ENCODE data around the gene KRTAP27-1.

Gene KRTAP27-1

GRCh38 chr21:30337276-30337744, at the start of gene KRTAP27-1:
TSS of gene KRTAP27-1 (minus strand) at chr21:30337694. CDS start at chr21:30337668, 26 bp downstream.
- no peaks in the 10 kb centered on the region for H3K79me2 ChIP-seq
- H3K9ac ChIP-seq = no peak within 1 kb of the TSS
- H2AFZ ChIP-seq = no peak within 1 kb of the TSS
- H3K4me2 ChIP-seq (ENCODE audit: low read length) = no peak within 1 kb of the TSS
- H3K27ac ChIP-seq = no peak within 1 kb of the TSS
- H3K4me1 ChIP-seq = no peaks in the 10 kb centered on the region
- no peaks in the 10 kb centered on the region for H3K9me3 ChIP-seq (ENCODE audit: control insufficient read depth, low read length)
- H3K4me3 ChIP-seq (ENCODE audit: low read depth, low read length) = no peak within 1 kb of the TSS
- H3K36me3 ChIP-seq (ENCODE audit: control insufficient read depth, insufficient read depth, low read length) = no peaks in the 10 kb centered on the region
- no peaks in the 10 kb centered on the region for H3K27me3 ChIP-seq (ENCODE audit: control insufficient read depth, insufficient read depth, low read length)
- TF ChIP-seq CTCF (IDR thresholded peaks at IDR 0.05) = no peak

DNA sequence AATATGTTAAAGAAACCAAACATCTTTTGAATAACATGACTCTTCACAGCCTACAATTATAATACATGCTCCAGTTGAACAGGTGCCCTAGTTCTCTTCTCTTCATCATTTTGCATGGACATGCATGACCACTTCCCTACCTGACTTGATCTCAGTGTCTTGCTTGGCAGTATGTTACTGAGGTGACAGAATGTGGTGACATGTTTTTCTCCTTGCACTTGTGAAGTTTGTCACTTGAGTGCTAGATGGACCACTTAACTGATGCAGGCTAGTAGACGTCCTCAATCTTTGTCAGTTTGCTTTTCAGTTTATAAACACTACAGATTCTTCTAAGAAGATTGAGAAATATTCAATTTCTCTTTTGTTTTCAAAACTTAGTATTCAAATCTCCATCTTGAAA, 44.7 kb upstream of the KRTAP27-1 start:
- Histone ChIP-seq H3K9me3 (ENCODE audit: control insufficient read depth, low read length) (no peaks in the 10 kb centered on the region), H3K4me3 (ENCODE audit: low read depth, low read length) (no peak overlapping the region), H2AFZ (no peak overlapping the region), H3K27me3 (ENCODE audit: control insufficient read depth, insufficient read depth, low read length) (no peaks in the 10 kb centered on the region), H3K27ac (no peak overlapping the region), H3K9ac (no peak overlapping the region), H3K4me2 (ENCODE audit: low read length) (no peak overlapping the region), H3K4me1 (no peaks in the 10 kb centered on the region), H3K79me2 (no peaks in the 10 kb centered on the region), H3K36me3 (ENCODE audit: control insufficient read depth, insufficient read depth, low read length) (no peaks in the 10 kb centered on the region)
- no peak for TF ChIP-seq CTCF (IDR thresholded peaks at IDR 0.05)

- H3K79me2 ChIP-seq = no peaks in the 10 kb centered on the region
- H3K9ac ChIP-seq = no peak within 1 kb of the TSS
- H3K4me1 ChIP-seq = no peaks in the 10 kb centered on the region
- no peaks in the 10 kb centered on the region for H3K27me3 ChIP-seq (ENCODE audit: control insufficient read depth, insufficient read depth, low read length)
- H3K4me3 ChIP-seq (ENCODE audit: low read depth, low read length) = no peak within 1 kb of the TSS
- H3K9me3 ChIP-seq (ENCODE audit: control insufficient read depth, low read length) = no peaks in the 10 kb centered on the region
- no peak within 1 kb of the TSS for H3K27ac ChIP-seq
- no peak within 1 kb of the TSS for H3K4me2 ChIP-seq (ENCODE audit: low read length)
- H3K36me3 ChIP-seq (ENCODE audit: control insufficient read depth, insufficient read depth, low read length) = no peaks in the 10 kb centered on the region
- no peak within 1 kb of the TSS for H2AFZ ChIP-seq
- TF ChIP-seq CTCF (IDR thresholded peaks at IDR 0.05) = no peak
Measured at GRCh38 chr21:30372139-30372770, 34.8 kb upstream of the KRTAP27-1 start, which contains the start of gene KRTAP13-2. TSS of gene KRTAP13-2 (minus strand) at chr21:30372271. CDS start at chr21:30372213, 58 bp downstream.

GRCh38 chr21:30355906-30356305, 18.4 kb upstream of the KRTAP27-1 start:
- H3K27me3 ChIP-seq (ENCODE audit: control insufficient read depth, insufficient read depth, low read length) = no peaks in the 10 kb centered on the region
- no peak overlapping the region for H3K4me3 ChIP-seq (ENCODE audit: low read depth, low read length)
- no peak overlapping the region for H3K4me2 ChIP-seq (ENCODE audit: low read length)
- H3K79me2 ChIP-seq = no peaks in the 10 kb centered on the region
- no peak for TF ChIP-seq CTCF (IDR thresholded peaks at IDR 0.05)
- H3K36me3 ChIP-seq (ENCODE audit: control insufficient read depth, insufficient read depth, low read length) = no peaks in the 10 kb centered on the region
- no peak overlapping the region for H3K9ac ChIP-seq
- H3K9me3 ChIP-seq (ENCODE audit: control insufficient read depth, low read length) = no peaks in the 10 kb centered on the region
- H2AFZ ChIP-seq = no peak overlapping the region
- no peak overlapping the region for H3K27ac ChIP-seq
- H3K4me1 ChIP-seq = no peaks in the 10 kb centered on the region
